ENCODE data around the gene PHC2.

The PHC2 gene

GRCh38 chr1:33331444-33332356 lies 99.2 kb downstream of the PHC2 start:
- H3K27me3 ChIP-seq (replicated peaks; ENCODE audit: insufficient read depth, low read length) = no peaks in the 10 kb centered on the region
- H3F3A ChIP-seq (ENCODE audit: insufficient read depth, low read length) = no peaks in the 10 kb centered on the region
- H3K27ac ChIP-seq (ENCODE audit: low read length) = no peak overlapping the region
- no peak overlapping the region for H3K4me2 ChIP-seq (ENCODE audit: low read depth, low read length)
- no peaks in the 10 kb centered on the region for H3K9me2 ChIP-seq (replicated peaks; ENCODE audit: insufficient read depth, low read length)
- no peaks in the 10 kb centered on the region for H4K20me1 ChIP-seq (ENCODE audit: insufficient read depth, low read length)
- no peaks in the 10 kb centered on the region for H3K9me3 ChIP-seq (replicated peaks; ENCODE audit: insufficient read depth, low read length)
- TF ChIP-seq, protein P1, sequence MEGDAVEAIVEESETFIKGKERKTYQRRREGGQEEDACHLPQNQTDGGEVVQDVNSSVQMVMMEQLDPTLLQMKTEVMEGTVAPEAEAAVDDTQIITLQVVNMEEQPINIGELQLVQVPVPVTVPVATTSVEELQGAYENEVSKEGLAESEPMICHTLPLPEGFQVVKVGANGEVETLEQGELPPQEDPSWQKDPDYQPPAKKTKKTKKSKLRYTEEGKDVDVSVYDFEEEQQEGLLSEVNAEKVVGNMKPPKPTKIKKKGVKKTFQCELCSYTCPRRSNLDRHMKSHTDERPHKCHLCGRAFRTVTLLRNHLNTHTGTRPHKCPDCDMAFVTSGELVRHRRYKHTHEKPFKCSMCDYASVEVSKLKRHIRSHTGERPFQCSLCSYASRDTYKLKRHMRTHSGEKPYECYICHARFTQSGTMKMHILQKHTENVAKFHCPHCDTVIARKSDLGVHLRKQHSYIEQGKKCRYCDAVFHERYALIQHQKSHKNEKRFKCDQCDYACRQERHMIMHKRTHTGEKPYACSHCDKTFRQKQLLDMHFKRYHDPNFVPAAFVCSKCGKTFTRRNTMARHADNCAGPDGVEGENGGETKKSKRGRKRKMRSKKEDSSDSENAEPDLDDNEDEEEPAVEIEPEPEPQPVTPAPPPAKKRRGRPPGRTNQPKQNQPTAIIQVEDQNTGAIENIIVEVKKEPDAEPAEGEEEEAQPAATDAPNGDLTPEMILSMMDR (IDR thresholded peaks at IDR 0.05; ENCODE audit: low read length) = no peak
- no peak for TF ChIP-seq EZH2 (optimal IDR thresholded peaks at IDR 0.05; ENCODE audit: low read depth, low read length)
- no peak for TF ChIP-seq EZH2phosphoT487 (IDR thresholded peaks at IDR 0.05; ENCODE audit: low read length)
- H3K4me1 ChIP-seq (ENCODE audit: low read length) = no peaks in the 10 kb centered on the region
- H2AFZ ChIP-seq (ENCODE audit: low read length) = no peak overlapping the region
- H3K79me2 ChIP-seq (ENCODE audit: low read length) = 0 out of 2 replicates have a peak, but pooled peaks cover 6% of the 10 kb centered on the region
- H3K4me3 ChIP-seq (ENCODE audit: low read length) = no peak overlapping the region
- H3K36me3 ChIP-seq (replicated peaks; ENCODE audit: insufficient read depth, low read length) = no peaks in the 10 kb centered on the region
- no peak for DNase-seq
- no peak overlapping the region for H3K9ac ChIP-seq (ENCODE audit: low read length)

DNA sequence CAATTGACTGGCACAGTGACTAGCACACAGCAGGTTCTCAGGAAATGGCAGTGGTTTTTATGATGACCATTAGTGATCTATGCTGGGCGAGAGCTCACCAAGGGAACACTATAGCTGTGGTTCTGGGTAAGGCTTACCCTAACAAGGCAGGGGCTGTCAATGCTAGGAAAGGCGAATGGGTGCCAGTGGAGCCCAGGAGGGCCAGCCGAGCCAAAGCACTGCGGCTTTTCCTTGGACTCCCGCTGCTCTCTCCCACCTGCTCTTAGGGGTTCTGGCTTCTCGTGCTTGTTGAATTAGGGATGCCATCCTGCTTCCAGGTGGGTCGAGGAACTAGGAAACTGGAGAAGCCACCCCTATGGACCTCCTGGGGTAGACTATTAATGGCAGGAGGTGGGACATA lies 100.0 kb downstream of the PHC2 start:
- H3K27ac ChIP-seq (ENCODE audit: low read length) = no peak overlapping the region

GRCh38 chr1:33330361-33330890 lies 100.5 kb downstream of the PHC2 start:
- TF ChIP-seq EZH2phosphoT487 (IDR thresholded peaks at IDR 0.05; ENCODE audit: low read length) (no peak), EZH2 (optimal IDR thresholded peaks at IDR 0.05; ENCODE audit: low read depth, low read length) (no peak)
- TF ChIP-seq, protein P1 (IDR thresholded peaks at IDR 0.05; ENCODE audit: low read length) = no peak
- H4K20me1 ChIP-seq (ENCODE audit: insufficient read depth, low read length) = no peaks in the 10 kb centered on the region
- no peak overlapping the region for H3K27ac ChIP-seq (ENCODE audit: low read length)
- no peaks in the 10 kb centered on the region for H3F3A ChIP-seq (ENCODE audit: insufficient read depth, low read length)
- no peaks in the 10 kb centered on the region for H3K4me1 ChIP-seq (ENCODE audit: low read length)
- H2AFZ ChIP-seq (ENCODE audit: low read length) = no peak overlapping the region
- H3K79me2 ChIP-seq (ENCODE audit: low read length) = 0 out of 2 replicates have a peak, but pooled peaks cover 6% of the 10 kb centered on the region
- no peaks in the 10 kb centered on the region for H3K27me3 ChIP-seq (replicated peaks; ENCODE audit: insufficient read depth, low read length)
- no peak overlapping the region for H3K4me3 ChIP-seq (ENCODE audit: low read length)
- no peak overlapping the region for H3K4me2 ChIP-seq (ENCODE audit: low read depth, low read length)
- no peaks in the 10 kb centered on the region for H3K36me3 ChIP-seq (replicated peaks; ENCODE audit: insufficient read depth, low read length)
- DNase-seq = no peak
- H3K9ac ChIP-seq (ENCODE audit: low read length) = no peak overlapping the region
- no peaks in the 10 kb centered on the region for H3K9me2 ChIP-seq (replicated peaks; ENCODE audit: insufficient read depth, low read length)
- H3K9me3 ChIP-seq (replicated peaks; ENCODE audit: insufficient read depth, low read length) = no peaks in the 10 kb centered on the region

More for the DNA sequence above, 100.0 kb downstream of the PHC2 start:
- Histone ChIP-seq H3K4me3 (ENCODE audit: low read length) (no peak overlapping the region), H3K27me3 (replicated peaks; ENCODE audit: insufficient read depth, low read length) (no peaks in the 10 kb centered on the region), H3K4me1 (ENCODE audit: low read length) (no peaks in the 10 kb centered on the region), H3K36me3 (replicated peaks; ENCODE audit: insufficient read depth, low read length) (no peaks in the 10 kb centered on the region), H3K9ac (ENCODE audit: low read length) (no peak overlapping the region), H3K9me3 (replicated peaks; ENCODE audit: insufficient read depth, low read length) (no peaks in the 10 kb centered on the region), H3F3A (ENCODE audit: insufficient read depth, low read length) (no peaks in the 10 kb centered on the region), H3K4me2 (ENCODE audit: low read depth, low read length) (no peak overlapping the region), H4K20me1 (ENCODE audit: insufficient read depth, low read length) (no peaks in the 10 kb centered on the region), H3K79me2 (ENCODE audit: low read length) (0 out of 2 replicates have a peak, but pooled peaks cover 6% of the 10 kb centered on the region), H3K9me2 (replicated peaks; ENCODE audit: insufficient read depth, low read length) (no peaks in the 10 kb centered on the region), H2AFZ (ENCODE audit: low read length) (no peak overlapping the region)
- no peak for DNase-seq
- no peak for TF ChIP-seq EZH2phosphoT487 (IDR thresholded peaks at IDR 0.05; ENCODE audit: low read length)
- TF ChIP-seq, protein P1 (IDR thresholded peaks at IDR 0.05; ENCODE audit: low read length) = no peak
- TF ChIP-seq EZH2 (optimal IDR thresholded peaks at IDR 0.05; ENCODE audit: low read depth, low read length) = no peak
